Fibroblast of pulmonary artery (primary cell): ENCODE measurements around the gene RALBP1.
A peak's percentile ranks its signal among the peaks of the same experiment; 100 is the strongest.

Source experiments
- DNase-seq: peaks from one replicate; pipeline ENCODE4 v3.0.0-alpha.2; 2010; ENCODE audit warnings: low read depth
- H3K4me3 ChIP-seq: replicated peaks from 2 replicates; pipeline ENCODE4 v1.5.1; 2011; ENCODE audit warnings: low read depth, mild to moderate bottlenecking, control low read depth, low read length, moderate library complexity
- TF ChIP-seq, protein P1 (sequence below): IDR thresholded peaks from 2 replicates; pipeline ENCODE4 v1.5.1; 2011; ENCODE audit warnings: mild to moderate bottlenecking, control low read depth, low read length, inconsistent platforms; ENCODE audit errors: missing control alignments

The RALBP1 gene

DNA sequence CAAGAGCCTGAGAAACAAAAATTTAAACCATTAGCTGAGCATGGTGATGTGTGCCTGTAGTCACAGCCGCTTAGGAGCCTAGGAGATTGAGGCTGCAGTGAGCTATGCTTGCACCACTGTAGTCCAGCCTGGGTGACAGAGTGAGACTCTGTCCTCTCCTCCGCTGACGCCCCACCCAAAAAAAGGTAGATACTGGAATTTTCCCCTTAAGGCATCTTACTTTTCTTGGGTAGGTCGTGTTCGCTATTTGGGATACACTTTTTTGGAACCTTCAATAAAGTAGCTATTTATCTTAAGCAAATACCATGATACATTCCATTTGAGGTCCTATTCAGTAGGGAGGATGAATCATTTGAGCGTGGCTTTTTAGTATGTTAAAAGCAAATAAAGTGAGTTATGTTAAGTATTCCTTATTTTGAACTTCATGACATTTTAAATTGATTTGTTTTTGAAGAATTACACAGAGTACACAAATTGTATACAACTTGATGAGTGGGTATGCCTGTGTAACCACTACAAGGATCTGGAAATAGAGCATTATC lies 38.7 kb downstream of the RALBP1 start:
- H3K4me3 ChIP-seq = no peak overlapping the region
- TF ChIP-seq, protein P1, sequence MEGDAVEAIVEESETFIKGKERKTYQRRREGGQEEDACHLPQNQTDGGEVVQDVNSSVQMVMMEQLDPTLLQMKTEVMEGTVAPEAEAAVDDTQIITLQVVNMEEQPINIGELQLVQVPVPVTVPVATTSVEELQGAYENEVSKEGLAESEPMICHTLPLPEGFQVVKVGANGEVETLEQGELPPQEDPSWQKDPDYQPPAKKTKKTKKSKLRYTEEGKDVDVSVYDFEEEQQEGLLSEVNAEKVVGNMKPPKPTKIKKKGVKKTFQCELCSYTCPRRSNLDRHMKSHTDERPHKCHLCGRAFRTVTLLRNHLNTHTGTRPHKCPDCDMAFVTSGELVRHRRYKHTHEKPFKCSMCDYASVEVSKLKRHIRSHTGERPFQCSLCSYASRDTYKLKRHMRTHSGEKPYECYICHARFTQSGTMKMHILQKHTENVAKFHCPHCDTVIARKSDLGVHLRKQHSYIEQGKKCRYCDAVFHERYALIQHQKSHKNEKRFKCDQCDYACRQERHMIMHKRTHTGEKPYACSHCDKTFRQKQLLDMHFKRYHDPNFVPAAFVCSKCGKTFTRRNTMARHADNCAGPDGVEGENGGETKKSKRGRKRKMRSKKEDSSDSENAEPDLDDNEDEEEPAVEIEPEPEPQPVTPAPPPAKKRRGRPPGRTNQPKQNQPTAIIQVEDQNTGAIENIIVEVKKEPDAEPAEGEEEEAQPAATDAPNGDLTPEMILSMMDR = no peak
- DNase-seq = peak; percentile 60

DNA sequence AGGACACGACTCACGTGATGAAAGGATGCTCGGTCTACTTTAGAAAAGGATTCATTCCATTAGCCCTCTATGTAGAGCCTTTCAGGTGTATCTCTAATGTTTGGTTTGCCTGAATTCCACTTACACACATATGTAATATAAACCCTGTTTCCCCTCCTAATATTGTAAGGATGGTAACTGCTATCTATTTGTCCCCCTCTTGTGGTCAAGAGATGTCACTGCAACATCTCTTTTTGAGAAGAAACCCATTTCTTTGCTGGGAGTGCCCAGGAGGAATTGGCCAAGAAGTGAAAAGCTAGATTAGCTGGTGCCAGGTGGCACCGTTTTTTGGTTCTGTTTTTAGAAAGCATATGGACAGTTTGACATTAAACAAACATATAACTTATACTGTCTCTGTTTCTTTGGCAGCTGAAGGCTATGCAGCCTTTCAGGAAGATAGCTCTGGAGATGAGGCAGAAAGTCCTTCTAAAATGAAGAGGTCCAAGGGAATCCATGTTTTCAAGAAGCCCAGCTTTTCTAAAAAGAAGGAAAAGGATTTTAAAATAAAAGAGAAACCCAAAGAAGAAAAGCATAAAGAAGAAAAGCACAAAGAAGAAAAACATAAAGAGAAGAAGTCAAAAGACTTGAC lies 41.2 kb downstream of the RALBP1 start:
- DNase-seq = peak; percentile 67
- no peak overlapping the region for H3K4me3 ChIP-seq
- TF ChIP-seq, protein P1 = peak; percentile 95

DNA sequence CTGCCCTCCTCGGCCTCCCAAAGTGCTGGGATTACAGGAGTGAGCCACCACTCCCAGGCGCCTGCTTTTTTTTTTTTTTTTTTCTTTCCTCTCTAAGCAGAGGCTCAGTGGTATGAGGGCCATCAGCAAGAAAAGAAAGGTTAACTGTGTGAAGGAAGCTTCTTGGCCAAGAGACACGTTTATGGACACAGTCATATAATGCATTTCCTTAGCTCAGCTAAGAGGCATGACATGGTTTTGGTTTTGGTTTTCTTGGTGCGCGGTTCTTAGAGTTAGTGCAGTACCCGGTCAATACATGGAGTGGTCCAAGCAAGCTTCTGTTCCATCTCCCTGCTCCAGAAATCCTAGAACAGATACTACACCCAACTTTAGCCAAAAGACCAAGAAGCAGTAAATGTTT lies 42.6 kb downstream of the RALBP1 start:
- no peak for DNase-seq
- TF ChIP-seq, protein P1 = no peak
- H3K4me3 ChIP-seq = no peak overlapping the region

DNA sequence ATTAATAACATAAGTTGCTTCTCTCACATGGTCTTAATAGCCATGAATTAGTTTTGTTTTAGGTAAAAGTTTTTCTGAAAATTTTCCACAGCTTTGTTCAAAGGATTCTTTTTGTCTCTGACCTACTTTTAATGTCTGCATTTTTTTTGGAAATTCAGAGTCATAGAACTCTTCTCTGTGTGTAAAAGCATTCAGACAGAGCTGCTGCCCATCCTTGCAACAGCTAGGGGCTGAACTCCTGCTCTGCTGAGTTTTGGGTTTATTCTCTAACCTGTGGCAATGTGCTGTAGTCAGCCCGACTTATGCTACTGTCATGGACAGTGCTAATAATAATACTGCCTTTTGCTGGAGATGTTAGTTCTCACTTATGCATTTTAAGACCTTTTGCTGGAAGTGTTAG lies 44.1 kb downstream of the RALBP1 start:
- H3K4me3 ChIP-seq = no peak overlapping the region
- DNase-seq = no peak
- TF ChIP-seq, protein P1 = no peak

DNA sequence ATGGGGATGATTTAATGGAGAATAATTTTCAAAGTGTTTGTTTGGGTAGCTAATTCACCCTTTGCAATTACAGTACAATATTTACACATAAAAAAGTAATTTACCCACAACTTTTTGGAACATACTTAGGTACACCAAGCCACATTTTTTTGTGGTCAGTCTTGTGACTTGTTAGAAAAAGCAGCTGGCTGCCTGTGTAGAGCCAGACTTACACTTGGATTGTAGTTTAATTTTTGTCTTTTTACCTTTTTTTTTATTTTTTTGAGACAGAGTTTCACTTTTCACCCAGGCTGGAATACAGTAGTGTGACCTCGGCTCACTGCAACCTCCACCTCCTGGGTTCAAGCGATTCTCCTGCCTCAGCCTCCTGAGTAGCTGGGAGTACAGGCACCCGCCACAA lies 45.4 kb downstream of the RALBP1 start:
- TF ChIP-seq, protein P1 = no peak
- peak; percentile 18 for DNase-seq
- H3K4me3 ChIP-seq = no peak overlapping the region

DNA sequence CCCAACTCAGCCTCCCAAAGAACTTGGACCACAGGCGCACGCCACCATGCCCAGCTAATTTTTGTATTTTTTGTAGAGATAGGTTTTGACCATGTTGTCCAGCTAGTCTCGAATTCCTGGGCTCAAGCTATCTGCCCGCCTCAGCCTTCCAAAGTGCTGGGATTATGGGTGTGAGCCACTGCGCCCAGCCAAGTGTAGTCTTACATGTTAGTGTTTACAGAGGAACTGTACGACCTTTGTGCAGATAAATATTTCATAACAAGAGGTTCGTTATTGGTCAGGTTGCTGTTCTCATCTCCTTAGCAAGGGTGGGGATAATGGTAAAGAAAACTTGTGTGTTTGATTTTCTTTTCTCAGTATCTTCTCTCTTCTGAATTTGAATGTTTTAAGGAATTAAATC lies 46.5 kb downstream of the RALBP1 start:
- no peak for DNase-seq
- no peak overlapping the region for H3K4me3 ChIP-seq
- TF ChIP-seq, protein P1 = no peak

DNA sequence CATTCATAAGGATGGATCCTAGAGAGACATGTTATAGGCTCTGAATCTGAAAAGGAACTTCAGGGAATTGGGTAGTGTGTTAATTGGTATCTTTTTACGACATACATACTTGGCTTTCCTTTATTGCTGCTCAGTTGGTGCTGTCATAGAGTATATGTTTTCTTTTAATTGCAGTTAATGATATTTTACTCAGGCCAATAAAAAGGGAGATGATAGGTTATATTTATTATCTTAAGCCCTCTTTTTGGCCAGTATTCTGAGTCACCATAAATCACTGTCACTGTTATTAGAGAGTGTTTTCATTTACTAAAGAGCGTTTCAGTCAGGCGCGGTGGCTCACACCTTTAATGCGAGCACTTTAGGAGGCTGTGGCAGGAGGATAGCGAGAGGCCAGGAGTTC lies 47.6 kb downstream of the RALBP1 start:
- no peak for DNase-seq
- no peak overlapping the region for H3K4me3 ChIP-seq
- TF ChIP-seq, protein P1 = no peak
